ENCODE results near the gene PCNA. TPM values are rescaled to one million over a fixed set of nuclear protein-coding genes. Genes with fewer than 3 reads are reported as not detected.
A peak's percentile ranks its signal among the peaks of the same experiment; 100 is the strongest.

Gene PCNA
- 413 and 428 TPM in 2 replicates for total RNA-seq (2014; rRNA removed; shearing (Covaris generic))
- 349 and 353 TPM in 2 replicates for polyA plus RNA-seq (2016; fragmentation: Nextera tagmentation; extraction: Ambion mirVana)
- long read RNA-seq, transcript PCNA-201 (6 exons, 1,344 nt), result major isoform, 82 of 94 reads
- long read RNA-seq, partial matches to known transcripts, result 6 of 94 reads
- long read RNA-seq, other reads (novel, unspliced or antisense), result 3 of 94 reads

- H4K20me1 ChIP-seq (replicated peaks; ENCODE audit: insufficient read depth), result peaks cover 38% of the 10 kb centered on the region
- peak within 1 kb of the TSS; percentile 98 for H3K27ac ChIP-seq (ENCODE audit: low read depth)
- H3K9me2 ChIP-seq (ENCODE audit: insufficient read depth), result no peaks in the 10 kb centered on the region
- DNase-seq (ENCODE audit: low spot score) (peak; percentile 99), ATAC-seq (peak; percentile 95)
- peaks cover 48% of the 10 kb centered on the region for H3K36me3 Mint-ChIP-seq (ENCODE audit: low read depth)
- H3F3A ChIP-seq (replicated peaks; ENCODE audit: low read depth), result peaks cover 26% of the 10 kb centered on the region
- H3K27ac Mint-ChIP-seq, result peak within 1 kb of the TSS; percentile 99
- H3K79me2 ChIP-seq (replicated peaks; ENCODE audit: insufficient read depth), result peaks cover 47% of the 10 kb centered on the region
- peaks cover 40% of the 10 kb centered on the region for H3K36me3 ChIP-seq (ENCODE audit: insufficient read depth)
- peak within 1 kb of the TSS; percentile 98 for H3K4me3 ChIP-seq
- peak within 1 kb of the TSS; percentile 95 for H3K4me3 Mint-ChIP-seq
- H3K4me1 Mint-ChIP-seq, result peaks cover 36% of the 10 kb centered on the region
- peak within 1 kb of the TSS; percentile 84 for H3K4me2 ChIP-seq
- no peaks in the 10 kb centered on the region for H3K9me3 Mint-ChIP-seq
- no peak within 1 kb of the TSS for H2AFZ ChIP-seq
- peaks cover 12% of the 10 kb centered on the region for H3K4me1 ChIP-seq (ENCODE audit: insufficient read depth)
- no peaks in the 10 kb centered on the region for H3K27me3 ChIP-seq (ENCODE audit: insufficient read depth)
- H3K27me3 Mint-ChIP-seq (ENCODE audit: insufficient read depth, low read depth, poor library complexity), result peaks cover 13% of the 10 kb centered on the region
- TF ChIP-seq CREB1 (CRISPR knock-in tag; IDR thresholded peaks at IDR 0.05; ENCODE audit: low read depth), result peak; percentile 91
- TF ChIP-seq EZH2 (IDR thresholded peaks at IDR 0.05; ENCODE audit: low read depth, unreplicated experiment), result no peak
- no peak for TF ChIP-seq REST (IDR thresholded peaks at IDR 0.05; ENCODE audit: unreplicated experiment)
- no peak for TF ChIP-seq ZNF462 (CRISPR knock-in tag; IDR thresholded peaks at IDR 0.05)
- peak; percentile 99 for TF ChIP-seq POLR2AphosphoS5 (IDR thresholded peaks at IDR 0.05; ENCODE audit: low read depth)
These were observed at the start of gene PCNA for GRCh38 chr20:5119435-5120184. Gene PCNA, minus strand, starts transcription at chr20:5119958. Its CDS starts 160 bp downstream, at chr20:5119798.
